Astrocyte of the hippocampus (primary cell): Measurements from ENCODE around the gene MANBA.
"Not testable (repeated sequence)": the region's sequence is repeated elsewhere in the genome, so short reads cannot be mapped to it uniquely, and the experiment has no call there.

Experiments
- DNase-seq: peaks from one replicate; pipeline ENCODE4 v3.0.0; 2011; ENCODE audit warnings: low read depth, low spot score

Gene MANBA

DNA sequence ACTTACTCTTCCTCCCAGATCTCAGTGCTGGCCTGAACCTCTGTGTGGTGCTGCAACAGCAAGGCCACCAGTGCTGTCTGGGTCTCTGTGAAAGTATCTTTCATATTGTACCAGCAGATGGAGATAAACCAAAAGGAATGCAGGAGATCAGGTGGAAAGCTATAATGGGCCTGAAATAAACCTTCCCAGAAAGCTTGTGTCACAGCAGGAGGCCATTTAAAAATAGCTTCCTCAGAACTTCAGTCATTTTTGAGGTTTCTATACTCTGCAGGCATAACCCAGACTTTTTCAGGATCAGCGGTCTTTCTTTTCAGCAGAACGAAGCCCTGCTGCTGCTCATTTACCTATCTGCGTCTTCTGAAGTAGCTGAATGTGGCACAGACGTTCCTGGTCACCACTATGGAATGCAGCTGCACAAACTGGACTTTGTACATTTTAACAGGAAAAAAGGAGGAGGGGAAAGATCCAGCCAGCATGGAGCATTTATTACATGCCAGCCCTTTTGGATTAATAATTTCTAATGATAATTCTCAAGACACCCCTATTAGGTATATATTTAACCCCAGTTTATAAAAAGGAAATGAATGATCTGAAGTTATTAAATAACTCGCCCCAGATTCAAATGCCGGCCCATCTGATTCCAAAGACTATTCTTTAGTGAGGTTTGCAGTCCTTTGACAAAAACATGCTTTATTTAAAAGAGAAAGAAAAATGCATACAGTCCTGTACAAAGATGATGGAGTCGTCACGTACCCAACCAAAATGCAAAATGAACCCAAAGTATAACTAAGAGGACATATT lies 139.9 kb downstream of the MANBA start:
- peak; percentile 93 for DNase-seq

DNA sequence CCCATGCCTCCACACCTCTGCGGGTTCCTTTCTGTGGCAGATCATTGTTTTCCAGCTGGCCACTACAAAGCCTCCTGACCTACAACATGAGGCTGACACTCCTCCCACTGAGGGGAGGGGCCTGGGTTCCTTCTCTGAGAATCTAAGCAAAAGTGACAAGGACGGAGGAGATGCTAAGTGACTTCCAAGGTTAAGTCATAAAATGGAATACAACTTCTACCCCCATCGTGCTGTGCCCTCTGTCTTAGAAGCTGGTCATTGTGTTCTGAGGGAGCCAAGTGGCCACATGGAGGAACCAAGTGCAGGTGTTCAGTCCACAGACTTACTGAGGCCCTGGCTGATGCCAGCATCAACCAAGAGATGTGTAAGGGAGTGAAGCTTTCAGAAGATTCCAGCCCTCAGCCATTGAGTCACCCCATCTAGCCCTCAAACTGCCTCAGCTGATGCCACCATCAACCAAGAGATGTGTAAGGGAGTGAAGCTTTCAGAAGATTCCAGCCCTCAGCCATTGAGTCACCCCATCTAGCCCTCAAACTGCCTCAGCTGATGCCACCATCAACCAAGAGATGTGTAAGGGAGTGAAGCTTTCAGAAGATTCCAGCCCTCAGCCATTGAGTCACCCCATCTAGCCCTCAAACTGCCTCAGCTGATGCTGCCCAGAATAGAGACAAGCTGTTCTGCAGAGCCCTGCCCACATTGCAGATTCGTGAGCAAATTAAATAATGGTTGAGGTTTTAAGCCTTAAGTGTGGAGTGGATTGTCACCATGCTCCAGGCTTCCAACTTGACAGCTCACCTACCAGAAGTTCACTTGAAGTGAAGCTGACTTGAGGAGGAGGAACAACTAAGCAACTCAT lies 140.8 kb downstream of the MANBA start:
- peak; percentile 17 for DNase-seq

- not testable (repeated sequence) for DNase-seq
Observed at GRCh38 chr4:102619021-102619420, 141.7 kb downstream of the MANBA start.

- no peak for DNase-seq
Observed at GRCh38 chr4:102616636-102617035, 144.1 kb downstream of the MANBA start.

DNA sequence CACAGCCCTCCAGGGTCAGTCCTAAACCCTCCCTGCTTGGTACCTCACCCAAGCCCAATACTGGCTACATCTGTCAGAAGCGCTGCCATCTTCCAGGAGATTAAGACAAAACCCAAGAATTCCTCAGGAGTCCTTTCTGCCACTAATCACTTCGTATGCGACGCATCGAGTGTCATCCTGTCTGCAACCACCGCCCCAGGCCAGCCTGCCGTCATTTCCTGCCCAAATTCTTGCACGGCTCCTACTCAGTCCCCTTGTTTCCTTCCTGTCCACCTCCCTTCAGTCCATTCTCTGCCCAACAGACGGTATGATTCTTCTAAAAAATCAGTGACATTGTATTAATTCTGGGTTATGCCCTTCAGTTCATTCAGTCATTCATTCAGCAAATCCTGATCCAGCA lies 146.0 kb downstream of the MANBA start:
- no peak for DNase-seq

- no peak for DNase-seq
Observed at GRCh38 chr4:102612824-102613366, 147.9 kb downstream of the MANBA start.

DNA sequence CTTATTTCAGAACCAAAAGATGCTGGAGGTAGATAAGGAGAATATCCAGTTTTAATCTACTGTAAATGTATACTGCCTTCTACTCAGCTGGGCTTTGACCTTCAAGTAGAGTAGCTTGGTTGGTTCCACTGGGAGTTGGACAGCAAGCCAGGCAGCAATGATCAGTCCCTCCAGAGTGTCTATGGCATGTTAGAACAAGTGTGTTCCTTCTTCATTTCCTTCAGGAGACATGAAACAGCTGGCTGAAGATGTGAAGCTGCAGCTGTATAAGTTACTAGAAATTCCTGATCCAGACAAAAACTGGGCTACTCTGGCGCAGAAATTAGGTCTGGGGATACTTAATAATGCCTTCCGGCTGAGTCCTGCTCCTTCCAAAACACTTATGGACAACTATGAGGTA lies 148.6 kb downstream of the MANBA start:
- no peak for DNase-seq

DNA sequence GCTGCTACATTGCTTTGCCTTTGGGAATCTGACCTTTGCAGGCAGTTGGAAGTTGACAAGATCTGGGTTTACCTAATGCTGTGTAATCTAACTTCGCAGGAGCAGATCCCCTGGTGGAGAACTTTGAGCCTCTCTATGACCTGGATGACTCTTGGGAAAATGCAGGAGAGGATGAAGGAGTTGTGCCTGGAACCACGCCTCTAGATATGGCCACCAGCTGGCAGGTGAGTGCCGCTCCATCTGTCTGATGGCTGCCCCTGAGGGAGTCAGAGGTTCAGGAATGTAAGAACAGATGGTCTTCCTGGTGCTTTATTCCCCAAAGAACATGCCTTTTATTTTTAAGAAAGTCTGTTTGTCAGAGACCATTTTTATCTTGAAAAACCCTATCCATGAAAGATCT lies 150.3 kb downstream of the MANBA start:
- DNase-seq: no peak

- DNase-seq: peak; percentile 29
Observed at GRCh38 chr4:102610007-102610406, 150.8 kb downstream of the MANBA start.

- DNase-seq: peak; percentile 41
Observed at GRCh38 chr4:102608190-102608589, 152.6 kb downstream of the MANBA start.

GRCh38 chr4:102606846-102607450 lies 153.8 kb downstream of the MANBA start:
- DNase-seq: no peak

GRCh38 chr4:102606261-102606660 lies 154.5 kb downstream of the MANBA start:
- DNase-seq: no peak

DNA sequence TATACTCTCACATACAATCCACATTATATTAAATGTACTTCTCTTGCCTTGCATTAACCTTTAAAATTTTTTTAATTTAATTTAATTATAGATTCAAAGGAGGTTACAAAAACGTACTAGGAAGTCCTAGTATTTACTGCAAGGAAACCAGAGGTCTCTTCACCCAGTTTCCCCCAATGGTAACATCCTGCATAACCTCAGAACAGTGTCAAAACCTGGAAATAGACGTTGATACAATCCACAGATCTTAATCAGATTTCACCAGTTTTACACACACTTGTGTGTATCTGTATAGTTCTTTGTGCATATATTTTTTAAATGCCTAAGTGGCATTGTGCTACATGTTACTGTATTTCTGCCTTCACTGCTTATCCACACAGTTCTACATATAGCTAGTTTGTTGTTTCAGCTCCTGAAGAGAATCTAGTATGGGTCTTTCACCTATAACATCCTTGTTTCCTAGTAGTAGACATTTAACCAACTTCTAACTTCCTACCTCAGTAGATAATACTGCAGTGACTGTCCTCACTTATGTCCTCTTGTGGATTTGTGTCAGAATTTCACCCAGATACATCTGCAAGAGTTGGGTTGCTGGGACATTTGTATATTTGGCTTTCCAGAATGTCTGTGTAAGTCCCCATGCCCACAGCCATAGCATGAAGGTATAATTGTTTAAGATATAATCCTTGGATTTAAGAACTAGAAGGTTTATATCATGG lies 156.4 kb downstream of the MANBA start:
- no peak for DNase-seq

GRCh38 chr4:102601586-102602227 lies 159.1 kb downstream of the MANBA start:
- no peak for DNase-seq

- DNase-seq: no peak
Observed at GRCh38 chr4:102600689-102601088, 160.1 kb downstream of the MANBA start.

DNA sequence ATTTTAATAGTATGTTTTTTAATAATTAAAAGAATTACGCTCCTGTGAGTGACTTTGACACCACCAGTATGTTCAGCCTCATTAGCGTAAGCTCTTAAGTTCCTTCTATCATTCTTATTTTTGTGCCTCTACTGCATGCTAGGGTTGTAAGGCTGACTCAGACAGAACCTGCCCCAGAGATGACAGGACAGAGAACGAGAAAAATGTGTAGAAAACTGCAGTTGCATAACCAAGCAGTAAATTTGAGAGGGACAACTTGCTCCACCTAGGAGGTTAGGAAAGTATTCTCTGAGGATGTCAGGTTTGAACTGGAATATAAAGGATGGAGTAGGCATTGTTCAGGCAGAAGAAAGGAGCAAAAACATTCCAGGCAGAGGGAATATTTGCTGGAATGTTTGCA lies 160.9 kb downstream of the MANBA start:
- no peak for DNase-seq

- no peak for DNase-seq
Observed at GRCh38 chr4:102599455-102599854, 161.3 kb downstream of the MANBA start.

GRCh38 chr4:102598762-102599374 lies 161.9 kb downstream of the MANBA start:
- no peak for DNase-seq

DNA sequence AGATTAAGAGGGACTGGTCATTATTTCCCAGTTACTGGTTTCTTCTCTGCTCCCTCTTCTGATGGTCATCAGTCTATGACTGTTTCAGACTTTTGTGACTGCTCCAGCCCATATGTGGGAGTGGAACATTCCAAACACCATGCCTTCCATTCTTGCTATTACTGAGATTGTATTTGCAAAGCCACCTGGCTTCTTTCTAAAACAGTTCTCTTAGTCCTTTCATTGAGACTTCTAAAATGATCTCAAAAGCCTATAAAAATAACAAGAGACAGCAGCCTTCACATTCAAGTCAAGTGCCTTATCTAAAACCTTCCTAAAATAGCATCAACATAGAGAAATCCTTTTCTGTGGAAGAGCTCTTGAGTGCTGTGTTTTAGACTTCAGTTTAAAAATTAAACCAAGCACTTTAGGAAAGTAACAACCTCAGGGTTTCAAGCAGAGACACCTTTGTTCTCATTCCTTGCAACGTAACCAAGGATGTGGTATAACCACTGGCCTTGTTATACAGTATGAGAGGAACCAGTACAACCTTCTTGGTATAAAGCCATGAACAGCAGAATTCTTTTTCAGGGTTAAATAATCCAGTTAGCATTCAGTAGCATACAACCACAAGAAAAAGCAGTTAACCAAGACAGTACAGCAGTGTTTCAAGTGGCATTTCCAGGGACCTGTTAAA lies 162.5 kb downstream of the MANBA start:
- DNase-seq: peak; percentile 39

DNA sequence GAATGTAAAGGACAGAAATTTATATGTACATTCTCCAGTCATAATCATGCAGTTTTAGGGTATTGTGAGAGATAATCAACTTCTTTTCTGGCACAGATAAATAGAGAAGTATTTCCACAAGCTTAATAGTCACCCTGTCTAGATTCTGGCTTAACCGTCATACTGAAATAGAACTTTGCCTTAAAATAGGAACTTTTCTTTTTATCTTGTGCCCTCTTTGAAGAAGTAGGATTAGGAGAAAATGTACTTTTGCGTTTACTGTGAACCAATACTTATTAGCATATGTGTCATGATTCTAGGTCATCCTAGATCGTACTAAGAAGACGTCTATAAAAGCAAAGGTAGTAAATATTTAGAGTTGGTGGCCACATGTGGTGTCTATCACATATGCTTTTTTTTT lies 164.2 kb downstream of the MANBA start:
- no peak for DNase-seq
